Measurements from ENCODE around the gene ANXA5. TPM values are rescaled to one million over a fixed set of nuclear protein-coding genes. Genes with fewer than 3 reads are reported as not detected.
A peak's percentile ranks its signal among the peaks of the same experiment; 100 is the strongest.

The ANXA5 gene
- total RNA-seq, 1 experiment from 2014 or later, result 230 TPM

DNA sequence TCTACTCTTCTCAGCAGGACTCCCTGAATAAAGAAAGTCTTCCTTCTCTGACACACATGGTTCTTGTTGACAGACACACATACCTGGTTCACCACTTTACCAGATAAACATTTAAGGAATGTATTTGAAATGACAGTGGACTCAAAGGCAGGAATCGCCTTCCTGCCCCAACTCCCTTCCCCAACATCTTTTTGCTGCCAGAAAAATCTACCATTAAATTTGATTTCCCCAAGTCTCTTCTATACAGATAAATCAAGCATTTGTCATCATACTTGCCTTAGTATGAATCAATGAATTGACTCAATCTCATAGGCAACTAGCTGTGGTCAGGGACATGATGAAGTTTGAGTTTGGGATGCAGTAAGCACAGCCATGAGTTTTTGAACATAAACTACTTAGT is 23.3 kb upstream of the ANXA5 start:
- no TSS peak for BruUV-seq (replicated peaks)
- H3K36me3 ChIP-seq (ENCODE audit: low read depth), result no peaks in the 10 kb centered on the region
- no peaks in the 10 kb centered on the region for H3K4me1 ChIP-seq (replicated peaks; ENCODE audit: insufficient read depth)
- intact Hi-C loops (cut with micrococcal nuclease; ENCODE audit: unreplicated experiment), result loop anchor here (10.0 kb wide), 1 partner anchor 45 kb away; no protein-coding TSS in a partner anchor
- H3K9me3 ChIP-seq (ENCODE audit: insufficient read depth, low read depth), result no peaks in the 10 kb centered on the region; the same call in 1 of the 2 replicates
- no peaks in the 10 kb centered on the region for H3F3A ChIP-seq (ENCODE audit: insufficient read depth, low read depth)
- H3K4me2 ChIP-seq, result no peak overlapping the region
- no peaks in the 10 kb centered on the region for H4K20me1 ChIP-seq (ENCODE audit: insufficient read depth)
- H2AFZ ChIP-seq, result 0 out of 2 replicates have a peak overlapping the region, but pooled peaks have one; percentile 10
- H3K27me3 ChIP-seq (ENCODE audit: insufficient read depth, low read depth), result no peaks in the 10 kb centered on the region
- ChIA-PET CTCF (no interaction called here), POLR2A (ENCODE audit: unreplicated experiment) (no interaction called here)
- peak in 1 of 2 experiments; percentile 48 for DNase-seq
- no peak overlapping the region for H3K4me3 ChIP-seq
- H3K27ac ChIP-seq, result no peak overlapping the region
- no peaks in the 10 kb centered on the region for H3K9me2 ChIP-seq (ENCODE audit: insufficient read depth)
- H3K79me2 ChIP-seq (ENCODE audit: low read depth), result no peaks in the 10 kb centered on the region
- TF ChIP-seq, protein P1, sequence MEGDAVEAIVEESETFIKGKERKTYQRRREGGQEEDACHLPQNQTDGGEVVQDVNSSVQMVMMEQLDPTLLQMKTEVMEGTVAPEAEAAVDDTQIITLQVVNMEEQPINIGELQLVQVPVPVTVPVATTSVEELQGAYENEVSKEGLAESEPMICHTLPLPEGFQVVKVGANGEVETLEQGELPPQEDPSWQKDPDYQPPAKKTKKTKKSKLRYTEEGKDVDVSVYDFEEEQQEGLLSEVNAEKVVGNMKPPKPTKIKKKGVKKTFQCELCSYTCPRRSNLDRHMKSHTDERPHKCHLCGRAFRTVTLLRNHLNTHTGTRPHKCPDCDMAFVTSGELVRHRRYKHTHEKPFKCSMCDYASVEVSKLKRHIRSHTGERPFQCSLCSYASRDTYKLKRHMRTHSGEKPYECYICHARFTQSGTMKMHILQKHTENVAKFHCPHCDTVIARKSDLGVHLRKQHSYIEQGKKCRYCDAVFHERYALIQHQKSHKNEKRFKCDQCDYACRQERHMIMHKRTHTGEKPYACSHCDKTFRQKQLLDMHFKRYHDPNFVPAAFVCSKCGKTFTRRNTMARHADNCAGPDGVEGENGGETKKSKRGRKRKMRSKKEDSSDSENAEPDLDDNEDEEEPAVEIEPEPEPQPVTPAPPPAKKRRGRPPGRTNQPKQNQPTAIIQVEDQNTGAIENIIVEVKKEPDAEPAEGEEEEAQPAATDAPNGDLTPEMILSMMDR (conservative IDR thresholded peaks at IDR 0.05), result no peak
- no peak for TF ChIP-seq EZH2 (IDR thresholded peaks at IDR 0.05; ENCODE audit: low read depth)

DNA sequence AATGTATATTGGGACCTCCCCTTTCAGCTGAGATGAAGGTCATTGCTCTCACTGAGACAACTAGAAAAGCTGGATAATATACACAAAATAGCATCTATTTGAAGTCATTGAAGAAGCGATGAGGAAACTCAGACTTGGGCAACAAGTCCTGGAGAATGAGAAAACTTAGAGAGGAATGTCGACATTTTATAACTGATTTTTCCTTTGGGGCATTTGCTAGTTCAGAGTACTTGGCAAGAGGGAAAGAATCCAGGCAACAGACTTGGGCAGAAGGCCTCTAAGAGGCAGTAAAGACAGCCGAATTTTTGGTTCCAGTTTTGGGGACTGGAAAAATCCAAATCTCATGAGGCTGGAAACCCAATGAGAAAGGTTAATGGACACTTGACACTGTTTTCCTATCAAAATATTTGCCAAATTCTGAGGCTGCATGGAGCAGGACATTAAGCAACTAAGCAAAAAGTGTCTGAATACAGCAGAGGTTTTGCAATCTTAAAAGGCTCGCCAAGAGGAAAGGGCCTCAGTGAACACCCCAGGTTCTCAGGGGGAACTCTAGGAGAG is 21.0 kb upstream of the ANXA5 start:
- TF ChIP-seq EZH2 (IDR thresholded peaks at IDR 0.05; ENCODE audit: low read depth), result no peak
- TF ChIP-seq, protein P1 (conservative IDR thresholded peaks at IDR 0.05), result no peak
- H4K20me1 ChIP-seq (ENCODE audit: insufficient read depth), result no peaks in the 10 kb centered on the region
- H3K36me3 ChIP-seq (ENCODE audit: low read depth), result no peaks in the 10 kb centered on the region
- no peaks in the 10 kb centered on the region for H3K27me3 ChIP-seq (ENCODE audit: insufficient read depth, low read depth)
- H3K4me2 ChIP-seq, result no peak overlapping the region
- peak in 1 of 2 experiments; percentile 33 for DNase-seq
- H3K27ac ChIP-seq, result no peak overlapping the region
- ChIA-PET POLR2A (ENCODE audit: unreplicated experiment) (no interaction called here), CTCF (no interaction called here)
- no peak overlapping the region for H3K4me3 ChIP-seq
- H3F3A ChIP-seq (ENCODE audit: insufficient read depth, low read depth), result peaks cover 2% of the 10 kb centered on the region; the same call in 1 of the 2 replicates
- no TSS peak for BruUV-seq (replicated peaks)
- intact Hi-C loops (cut with micrococcal nuclease; ENCODE audit: unreplicated experiment), result no loop called here
- no peaks in the 10 kb centered on the region for H3K4me1 ChIP-seq (replicated peaks; ENCODE audit: insufficient read depth)
- no peaks in the 10 kb centered on the region for H3K9me2 ChIP-seq (ENCODE audit: insufficient read depth)
- H3K79me2 ChIP-seq (ENCODE audit: low read depth), result no peaks in the 10 kb centered on the region
- H3K9me3 ChIP-seq (ENCODE audit: insufficient read depth, low read depth), result no peaks in the 10 kb centered on the region; the same call in 1 of the 2 replicates
- H2AFZ ChIP-seq, result no peak overlapping the region

DNA sequence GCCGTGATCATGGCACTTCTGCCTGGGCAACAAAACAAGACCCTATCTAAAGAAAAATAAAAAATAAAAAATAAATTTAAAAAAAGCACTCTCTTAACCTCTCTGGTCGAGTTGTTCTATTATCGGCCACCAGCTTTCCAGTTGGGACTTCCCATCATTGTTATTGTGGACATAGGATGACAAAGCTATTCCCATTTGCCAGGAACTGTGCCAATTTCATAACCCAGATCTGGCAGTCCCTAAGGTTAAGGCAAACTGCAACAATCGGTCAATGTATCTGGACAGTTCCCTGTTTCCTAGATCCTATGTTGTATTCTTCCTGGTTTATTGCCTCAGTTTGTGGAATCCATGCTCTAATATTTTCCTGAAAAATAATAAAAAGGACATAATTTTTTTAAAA is 17.8 kb upstream of the ANXA5 start:
- Histone ChIP-seq H3K4me2 (no peak overlapping the region), H3K9me2 (ENCODE audit: insufficient read depth) (no peaks in the 10 kb centered on the region), H3K4me3 (no peak overlapping the region), H3F3A (ENCODE audit: insufficient read depth, low read depth) (peaks cover 19% of the 10 kb centered on the region), H3K4me1 (replicated peaks; ENCODE audit: insufficient read depth) (peaks cover 31% of the 10 kb centered on the region), H3K27me3 (ENCODE audit: insufficient read depth, low read depth) (no peaks in the 10 kb centered on the region), H2AFZ (no peak overlapping the region), H3K79me2 (ENCODE audit: low read depth) (no peaks in the 10 kb centered on the region), H3K9me3 (ENCODE audit: insufficient read depth, low read depth) (no peaks in the 10 kb centered on the region; the same call in 1 of the 2 replicates), H3K27ac (no peak overlapping the region), H4K20me1 (ENCODE audit: insufficient read depth) (no peaks in the 10 kb centered on the region), H3K36me3 (ENCODE audit: low read depth) (no peaks in the 10 kb centered on the region)
- POLR2A ChIA-PET (ENCODE audit: unreplicated experiment), result no interaction called here
- TF ChIP-seq, protein P1 (conservative IDR thresholded peaks at IDR 0.05), result no peak
- no peak for TF ChIP-seq EZH2 (IDR thresholded peaks at IDR 0.05; ENCODE audit: low read depth)
- CTCF ChIA-PET, result no interaction called here
- DNase-seq, result no peak
- no TSS peak for BruUV-seq (replicated peaks)
- intact Hi-C loops (cut with micrococcal nuclease; ENCODE audit: unreplicated experiment), result no loop called here

All from PC-9 (cell line).